ENCODE results near the gene TBC1D7.

TBC1D7 gene

DNA sequence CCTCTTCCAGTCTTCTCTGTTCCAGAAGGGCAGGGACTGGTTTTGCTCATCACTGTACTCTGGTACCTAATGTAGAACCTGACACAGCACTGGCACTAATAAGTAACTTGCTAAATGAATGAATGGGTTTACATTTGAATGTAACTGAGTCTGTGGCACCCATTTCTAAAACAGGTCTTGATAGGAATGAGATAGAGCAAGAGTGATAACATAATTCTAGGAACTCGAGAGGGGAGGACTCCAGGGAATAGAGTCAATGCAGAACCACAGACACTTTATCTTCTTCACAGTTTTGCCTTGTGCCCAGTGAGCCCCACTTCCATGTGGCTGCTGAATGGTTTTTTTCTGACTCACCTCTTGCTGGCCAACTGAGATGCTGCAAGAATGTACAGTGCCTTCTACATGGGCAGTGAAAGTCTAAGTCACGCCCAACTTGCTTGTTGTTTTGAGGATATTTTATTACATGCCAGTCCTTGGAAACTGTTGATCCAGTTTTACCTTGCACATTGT, 61.1 kb downstream of the TBC1D7 start:
- DNase-seq = no peak

- DNase-seq = no peak
These were observed 64.7 kb downstream of the TBC1D7 start for GRCh38 chr6:13263669-13264068.

- no peak for DNase-seq
These were observed 65.8 kb downstream of the TBC1D7 start for GRCh38 chr6:13262302-13263230.

GRCh38 chr6:13261464-13261994, 66.8 kb downstream of the TBC1D7 start:
- DNase-seq = peak in 1 of 2 donors; percentile 25

DNA sequence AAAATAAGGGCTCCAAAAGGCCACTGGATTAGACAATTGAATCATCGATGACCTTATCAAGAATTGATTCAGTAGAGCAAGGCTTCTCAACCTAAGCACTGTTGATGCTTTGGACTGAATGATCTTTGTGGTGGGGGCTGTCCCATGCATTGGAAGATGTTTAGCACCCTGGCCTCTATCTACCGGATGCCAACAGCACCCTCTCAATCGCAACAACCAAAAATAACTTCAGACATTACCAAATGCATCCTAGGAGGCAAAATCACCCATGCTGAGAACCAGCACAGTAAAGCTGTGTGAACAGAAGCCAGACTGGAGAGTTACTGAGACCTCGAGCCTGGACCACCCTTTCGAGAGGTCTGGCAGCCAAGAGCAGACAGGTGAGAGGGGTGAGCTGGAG, 67.5 kb downstream of the TBC1D7 start:
- DNase-seq = no peak

- no peak for DNase-seq
These were observed 68.2 kb downstream of the TBC1D7 start for GRCh38 chr6:13260101-13260598.

GRCh38 chr6:13259393-13259792, 68.9 kb downstream of the TBC1D7 start:
- no peak for DNase-seq

DNA sequence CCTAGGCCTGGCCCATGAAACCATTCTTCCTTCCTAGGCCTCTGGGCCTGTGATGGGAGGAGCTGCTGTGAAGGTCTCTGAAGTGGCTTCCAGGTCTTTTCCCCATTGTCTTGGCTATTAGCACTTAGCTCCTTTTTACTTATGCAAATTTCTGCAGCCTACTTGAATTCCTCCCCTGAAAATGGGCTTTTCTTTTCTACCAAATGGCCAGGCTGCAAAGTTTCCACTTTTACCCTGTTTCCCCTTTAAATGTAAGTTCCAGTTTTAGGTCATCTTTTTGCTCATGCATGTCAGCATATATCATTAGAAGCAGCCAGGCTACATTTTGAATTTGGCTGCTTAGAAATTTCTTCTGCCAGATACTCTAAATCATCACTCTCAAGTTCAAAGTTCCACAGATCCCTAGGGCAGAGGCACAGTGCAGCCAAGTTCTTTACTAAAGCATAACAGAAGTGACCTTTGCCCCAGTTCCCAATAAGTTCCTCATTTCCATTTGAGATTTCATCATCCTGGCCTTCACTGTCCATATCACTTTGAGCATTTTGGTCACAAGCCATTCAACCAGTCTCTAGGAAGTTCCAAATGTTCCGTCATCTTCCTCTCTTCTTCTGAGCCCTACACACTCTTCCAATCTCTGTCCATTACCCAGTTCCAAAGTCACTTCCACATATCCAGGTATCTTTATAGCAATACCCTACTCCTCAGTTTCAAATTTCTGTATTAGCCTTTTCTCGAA, 71.9 kb downstream of the TBC1D7 start:
- DNase-seq = no peak
